ENCODE measurements around the gene CDK17. TPM values are rescaled to one million over a fixed set of nuclear protein-coding genes. Genes with fewer than 3 reads are reported as not detected.

The CDK17 gene
- total RNA-seq, 2 experiments from 2014 or later = 41.5 to 42.5 TPM

DNA sequence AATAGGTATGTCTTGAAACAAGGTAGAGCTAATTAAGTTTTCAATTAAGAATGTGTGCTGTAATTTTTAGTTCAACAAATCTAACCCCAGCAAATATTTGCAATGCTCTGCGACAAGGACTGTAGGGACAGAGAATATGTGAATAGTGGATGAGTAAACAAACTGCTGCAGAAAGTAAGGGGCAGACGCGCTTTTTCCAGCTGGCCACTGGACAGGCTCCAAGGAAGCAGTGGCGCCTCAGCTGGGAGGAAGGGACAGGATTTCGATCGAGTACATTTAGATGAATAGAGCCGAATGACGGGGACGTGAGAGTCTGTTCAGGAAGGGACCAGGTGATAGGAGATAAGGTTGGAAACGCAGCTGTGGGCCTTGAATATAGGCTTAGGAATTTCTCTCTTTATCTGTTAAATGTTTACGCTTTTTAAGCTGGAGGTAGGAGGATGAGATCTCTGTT, 136.8 kb downstream of the CDK17 start:
- ChIA-PET CTCF (interaction anchor here (0.6 to 1.0 kb wide), 2 partner anchors 253 to 720 kb away, joined by 3 to 4 read pairs; no protein-coding TSS in a partner anchor), POLR2A (interaction anchor here (1.0 to 1.5 kb wide), 3 partner anchors 9 to 138 kb away, joined by 3 to 7 read pairs (median 4); no protein-coding TSS in a partner anchor)
- Mint-ChIP-seq H3K36me3 (ENCODE audit: low read depth) (peaks cover 69% of the 10 kb centered on the region), H3K27ac (no peak overlapping the region), H3K27me3 (no peaks in the 10 kb centered on the region), H3K9me3 (no peaks in the 10 kb centered on the region), H3K4me3 (no peak overlapping the region), H3K4me1 (peaks cover 7% of the 10 kb centered on the region)
- no peak for DNase-seq

DNA sequence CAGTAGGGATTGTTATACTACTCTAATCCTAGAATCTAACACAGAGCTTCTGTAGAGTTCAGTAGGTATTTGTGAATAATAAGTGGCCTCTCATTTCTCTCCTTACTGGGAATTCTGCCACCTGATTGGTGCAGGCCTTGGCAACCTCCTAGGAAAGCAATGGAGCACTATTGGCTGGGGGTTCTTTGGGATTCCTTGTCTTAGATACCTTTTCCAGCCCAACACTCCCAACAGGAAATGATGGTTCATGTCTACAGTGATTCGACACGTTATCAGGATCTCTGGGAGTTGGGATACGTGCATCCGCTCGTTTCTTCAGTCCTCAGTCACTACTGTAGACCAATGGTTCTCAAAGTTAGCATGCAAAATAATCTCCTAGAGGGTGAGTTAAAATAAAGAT, 138.7 kb downstream of the CDK17 start:
- H3K27me3 Mint-ChIP-seq = no peaks in the 10 kb centered on the region
- H3K36me3 Mint-ChIP-seq (ENCODE audit: low read depth) = peaks cover 62% of the 10 kb centered on the region
- peaks cover 4% of the 10 kb centered on the region for H3K4me1 Mint-ChIP-seq
- H3K9me3 Mint-ChIP-seq = no peaks in the 10 kb centered on the region
- POLR2A ChIA-PET = no interaction called here
- CTCF ChIA-PET = interaction anchor here (1.3 to 1.8 kb wide), 2 partner anchors 10 to 255 kb away, joined by 3 to 6 read pairs; no protein-coding TSS in a partner anchor
- peak overlapping the region; percentile 17 for H3K27ac Mint-ChIP-seq
- H3K4me3 Mint-ChIP-seq = no peak overlapping the region
- no peak for DNase-seq

DNA sequence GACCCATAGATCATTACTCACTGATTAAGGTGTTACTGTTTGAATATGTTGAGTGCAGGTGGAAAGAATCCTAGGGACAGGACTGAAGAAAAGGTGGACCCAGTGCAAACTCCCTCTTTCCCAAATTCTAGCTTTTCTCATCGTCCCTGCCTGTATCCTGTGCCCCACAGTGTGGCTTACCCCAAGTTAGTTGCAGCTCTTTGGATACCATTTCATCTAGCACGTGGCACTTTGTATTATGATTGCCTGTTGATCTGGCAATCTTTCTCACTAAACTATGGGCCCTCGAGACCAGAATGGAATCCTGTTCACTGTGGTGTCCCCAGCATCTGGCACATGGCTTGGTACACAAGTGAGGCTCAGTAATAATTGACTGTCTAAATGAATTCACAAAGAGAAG, 139.6 kb downstream of the CDK17 start:
- H3K27ac Mint-ChIP-seq = no peak overlapping the region
- H3K4me1 Mint-ChIP-seq = peaks cover 2% of the 10 kb centered on the region
- no peak overlapping the region for H3K4me3 Mint-ChIP-seq
- ChIA-PET POLR2A (no interaction called here), CTCF (interaction anchor here (0.5 to 1.8 kb wide), 3 partner anchors 9 to 256 kb away, joined by 3 to 6 read pairs (median 4); no protein-coding TSS in a partner anchor)
- peaks cover 56% of the 10 kb centered on the region for H3K36me3 Mint-ChIP-seq (ENCODE audit: low read depth)
- no peaks in the 10 kb centered on the region for H3K9me3 Mint-ChIP-seq
- no peak for DNase-seq
- H3K27me3 Mint-ChIP-seq = no peaks in the 10 kb centered on the region

DNA sequence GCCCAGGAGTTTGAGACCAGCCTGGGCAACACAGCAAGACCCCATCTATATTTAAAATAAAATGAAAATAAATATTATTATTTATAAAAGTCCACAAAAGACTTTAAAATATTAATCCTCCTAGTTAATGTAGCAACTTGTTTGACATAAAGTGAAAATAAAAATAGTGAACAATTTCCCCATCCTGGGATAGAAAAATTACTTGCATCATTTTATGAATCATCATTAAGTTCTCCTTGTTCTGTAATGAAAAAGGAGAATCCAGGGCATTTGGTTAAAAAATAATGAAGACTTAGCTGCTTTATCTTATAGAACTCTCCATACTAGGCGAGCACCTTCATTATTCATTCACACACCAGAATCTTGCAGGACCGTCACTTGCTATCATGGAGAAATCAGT, 140.0 kb downstream of the CDK17 start:
- no peak overlapping the region for H3K4me3 Mint-ChIP-seq
- H3K36me3 Mint-ChIP-seq (ENCODE audit: low read depth) = peaks cover 55% of the 10 kb centered on the region
- ChIA-PET CTCF (interaction anchor here (0.5 to 1.8 kb wide), 3 partner anchors 9 to 257 kb away, joined by 3 to 6 read pairs (median 4); no protein-coding TSS in a partner anchor), POLR2A (no interaction called here)
- no peak for DNase-seq
- H3K9me3 Mint-ChIP-seq = no peaks in the 10 kb centered on the region
- H3K4me1 Mint-ChIP-seq = peaks cover 3% of the 10 kb centered on the region
- no peaks in the 10 kb centered on the region for H3K27me3 Mint-ChIP-seq
- H3K27ac Mint-ChIP-seq = no peak overlapping the region

DNA sequence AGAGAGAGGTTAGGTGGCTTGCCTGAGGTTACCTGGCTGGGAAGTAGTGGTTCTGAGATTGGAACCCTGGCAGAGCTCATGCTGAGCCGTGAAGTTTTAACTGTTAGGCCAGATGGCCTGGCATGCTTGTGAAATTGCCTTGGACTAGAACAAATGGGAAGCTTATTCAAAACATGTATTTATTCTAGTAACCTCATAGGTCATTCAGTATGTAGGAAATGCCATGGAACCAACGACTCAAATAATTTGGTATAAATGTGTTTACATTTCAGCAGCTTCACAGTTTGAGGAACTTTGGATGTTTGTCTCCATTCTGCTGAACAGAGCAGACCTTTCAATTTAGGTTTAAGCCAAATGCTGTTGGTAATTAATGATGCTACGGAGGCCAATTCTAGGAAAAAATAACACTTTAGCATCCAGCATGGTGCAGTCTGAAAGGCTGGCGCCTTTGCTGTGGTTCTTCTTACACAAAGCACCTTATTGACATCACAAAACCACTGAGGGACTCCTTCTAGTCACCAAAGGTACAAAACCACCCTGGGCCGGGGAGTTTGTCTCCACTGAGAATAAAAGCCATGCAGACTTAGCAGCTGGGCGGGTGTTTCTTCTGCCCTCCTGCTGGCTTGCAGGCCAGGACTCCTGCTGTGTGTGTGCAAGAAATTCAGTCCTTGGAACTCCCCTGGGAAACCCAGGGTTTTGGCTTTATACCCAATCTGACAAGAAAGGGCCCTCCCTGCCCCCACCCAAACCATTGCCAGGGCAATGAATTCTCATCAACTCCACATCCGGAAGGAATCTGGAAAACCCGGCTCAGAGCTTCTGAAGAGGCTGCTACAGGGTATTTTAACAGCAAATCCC, 141.9 kb downstream of the CDK17 start:
- Mint-ChIP-seq H3K9me3 (no peaks in the 10 kb centered on the region), H3K27me3 (no peaks in the 10 kb centered on the region), H3K27ac (no peak overlapping the region), H3K36me3 (ENCODE audit: low read depth) (peaks cover 43% of the 10 kb centered on the region), H3K4me1 (peaks cover 7% of the 10 kb centered on the region), H3K4me3 (no peak overlapping the region)
- ChIA-PET POLR2A (interaction anchor here (0.9 to 1.7 kb wide), 4 partner anchors 17 to 258 kb away, joined by 3 to 4 read pairs (median 3); no protein-coding TSS in a partner anchor), CTCF (interaction anchor here (0.9 to 1.4 kb wide), 3 partner anchors 143 to 259 kb away, joined by 3 to 5 read pairs (median 3); no protein-coding TSS in a partner anchor)
- peak; percentile 32 for DNase-seq

DNA sequence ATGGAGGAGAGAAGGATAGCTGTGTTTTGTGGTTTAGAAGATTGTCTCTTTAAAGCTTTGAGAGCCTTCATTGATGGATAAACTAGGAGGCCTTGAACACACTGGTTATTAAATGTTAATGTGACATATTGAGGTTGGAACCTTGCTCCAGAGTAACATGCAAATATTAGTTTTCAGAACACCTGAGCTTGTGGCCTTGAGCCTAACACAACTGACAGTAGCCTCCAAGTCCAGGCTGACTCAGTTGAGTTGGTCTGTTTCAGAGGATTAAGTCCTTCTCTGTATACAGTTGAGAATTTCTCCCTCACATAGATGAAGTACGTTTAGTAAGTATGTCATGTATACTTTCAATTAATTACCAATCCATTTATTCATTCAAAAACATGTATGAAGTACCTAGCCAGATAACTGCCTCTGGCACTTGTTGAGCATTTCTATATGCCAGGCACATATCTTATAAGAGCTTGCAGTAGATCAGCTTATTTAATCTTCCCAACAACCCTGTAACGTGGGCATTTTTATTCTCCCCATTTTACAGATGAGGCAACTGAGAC, 142.6 kb downstream of the CDK17 start:
- ChIA-PET CTCF (interaction anchor here (0.9 to 1.3 kb wide), 2 partner anchors 259 kb away, joined by 3 to 5 read pairs; no protein-coding TSS in a partner anchor), POLR2A (interaction anchor here (0.9 to 1.7 kb wide), 4 partner anchors 16 to 259 kb away, joined by 3 to 4 read pairs (median 3); no protein-coding TSS in a partner anchor)
- H3K27ac Mint-ChIP-seq = no peak overlapping the region
- H3K4me3 Mint-ChIP-seq = no peak overlapping the region
- DNase-seq = no peak
- H3K36me3 Mint-ChIP-seq (ENCODE audit: low read depth) = peaks cover 41% of the 10 kb centered on the region
- peaks cover 7% of the 10 kb centered on the region for H3K4me1 Mint-ChIP-seq
- no peaks in the 10 kb centered on the region for H3K9me3 Mint-ChIP-seq
- no peaks in the 10 kb centered on the region for H3K27me3 Mint-ChIP-seq

DNA sequence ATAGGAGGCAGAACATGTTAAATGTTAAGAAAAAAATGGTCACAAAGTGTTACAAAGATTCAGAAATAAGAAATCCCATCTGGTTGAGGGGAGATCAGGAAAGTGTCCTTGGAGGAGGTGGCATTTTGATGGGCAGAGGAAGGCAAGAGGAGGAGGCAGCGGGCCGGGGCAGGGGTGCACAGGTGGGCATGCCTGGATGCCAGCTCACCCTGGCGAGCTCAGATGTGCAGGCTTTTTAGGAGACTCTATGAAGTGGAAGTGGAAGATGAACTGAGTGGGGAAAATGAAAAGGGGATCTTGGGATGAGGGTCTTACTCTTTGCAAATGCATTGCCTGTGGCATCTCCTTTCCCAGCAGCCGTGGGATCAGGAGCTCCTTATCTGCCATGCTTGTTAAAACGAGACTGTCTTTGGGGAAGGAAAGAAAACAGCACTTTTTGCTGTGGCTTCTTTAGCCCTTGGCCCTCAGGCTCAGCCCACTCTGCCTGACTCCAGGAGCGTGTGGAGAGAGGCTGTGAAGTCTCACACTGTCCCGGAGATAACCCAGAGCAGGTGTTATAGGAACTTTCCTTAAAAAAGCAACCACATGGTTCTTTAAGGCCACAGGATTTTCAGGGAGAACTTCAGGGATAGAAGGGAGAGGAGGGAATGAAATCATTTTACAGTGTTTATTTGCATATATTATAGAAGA, 143.4 kb downstream of the CDK17 start:
- Mint-ChIP-seq H3K9me3 (no peaks in the 10 kb centered on the region), H3K27ac (no peak overlapping the region), H3K4me3 (no peak overlapping the region), H3K36me3 (ENCODE audit: low read depth) (peaks cover 42% of the 10 kb centered on the region), H3K4me1 (peaks cover 9% of the 10 kb centered on the region), H3K27me3 (no peaks in the 10 kb centered on the region)
- DNase-seq = no peak
- CTCF ChIA-PET = no interaction called here
- POLR2A ChIA-PET = interaction anchor here (0.8 to 1.7 kb wide), 4 partner anchors 10 to 144 kb away, joined by 3 to 8 read pairs (median 3); no protein-coding TSS in a partner anchor

DNA sequence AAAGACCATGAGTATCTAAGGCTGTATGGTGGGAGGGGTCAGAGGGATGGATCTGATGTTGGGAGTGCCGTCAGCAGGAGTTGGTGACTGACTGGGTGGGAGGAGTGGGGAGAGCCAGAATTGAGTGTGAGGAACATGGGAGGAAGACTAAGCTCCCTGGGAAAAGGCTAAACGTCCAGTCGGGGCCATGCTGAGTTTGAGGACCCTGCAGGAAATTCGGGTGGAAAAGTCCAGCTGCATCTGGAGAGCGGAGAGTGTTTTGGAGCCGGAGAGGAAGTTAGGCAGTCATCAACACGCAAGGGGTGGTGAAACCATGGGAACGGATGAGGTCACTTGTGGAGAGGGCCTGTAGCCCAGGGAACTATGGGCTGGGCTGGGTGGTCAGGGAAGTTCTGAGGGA, 145.2 kb downstream of the CDK17 start:
- peaks cover 46% of the 10 kb centered on the region for H3K36me3 Mint-ChIP-seq (ENCODE audit: low read depth)
- CTCF ChIA-PET = interaction anchor here (0.6 to 1.6 kb wide), 3 partner anchors 144 to 583 kb away, joined by 3 to 4 read pairs (median 3); partner anchors contain the start of gene CDK17
- no peaks in the 10 kb centered on the region for H3K27me3 Mint-ChIP-seq
- DNase-seq = no peak
- H3K9me3 Mint-ChIP-seq = no peaks in the 10 kb centered on the region
- H3K27ac Mint-ChIP-seq = peak overlapping the region; percentile 9
- H3K4me1 Mint-ChIP-seq = peaks cover 23% of the 10 kb centered on the region
- H3K4me3 Mint-ChIP-seq = no peak overlapping the region
- POLR2A ChIA-PET = interaction anchor here (1.1 to 1.4 kb wide), 3 partner anchors 9 to 13 kb away, joined by 4 to 8 read pairs (median 7); no protein-coding TSS in a partner anchor

DNA sequence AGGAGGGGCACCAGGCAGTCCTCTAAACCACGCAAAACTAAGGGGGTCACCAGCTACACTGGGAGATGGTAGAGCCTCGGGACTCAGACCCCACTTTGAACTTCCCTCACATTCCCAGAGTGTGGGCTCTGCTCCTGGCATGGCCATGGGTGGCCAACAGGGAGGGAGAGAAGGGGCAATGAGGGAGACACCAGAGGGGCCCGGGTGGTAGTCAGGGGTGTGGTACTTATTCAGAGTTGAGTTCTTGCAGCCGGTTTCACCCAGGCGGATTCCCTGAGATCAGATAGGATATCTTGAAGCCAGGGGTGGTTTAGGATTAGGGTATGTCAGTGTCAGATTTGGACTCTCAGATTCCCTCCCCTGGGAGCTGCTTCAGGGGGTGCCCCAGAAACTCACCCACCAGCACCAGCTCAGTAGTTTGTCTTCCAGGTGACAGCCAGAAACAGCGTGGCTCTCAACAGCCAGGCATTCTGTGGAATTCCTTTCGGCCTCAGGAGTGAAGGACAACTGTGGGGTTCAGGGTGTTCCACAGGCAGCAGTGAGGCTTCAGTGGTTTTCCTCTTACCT, 150.0 kb downstream of the CDK17 start:
- Mint-ChIP-seq H3K27me3 (no peaks in the 10 kb centered on the region), H3K4me3 (no peak overlapping the region), H3K9me3 (no peaks in the 10 kb centered on the region), H3K36me3 (ENCODE audit: low read depth) (peaks cover 73% of the 10 kb centered on the region), H3K4me1 (peaks cover 46% of the 10 kb centered on the region), H3K27ac (no peak overlapping the region)
- POLR2A ChIA-PET = no interaction called here
- DNase-seq = no peak
- CTCF ChIA-PET = no interaction called here

DNA sequence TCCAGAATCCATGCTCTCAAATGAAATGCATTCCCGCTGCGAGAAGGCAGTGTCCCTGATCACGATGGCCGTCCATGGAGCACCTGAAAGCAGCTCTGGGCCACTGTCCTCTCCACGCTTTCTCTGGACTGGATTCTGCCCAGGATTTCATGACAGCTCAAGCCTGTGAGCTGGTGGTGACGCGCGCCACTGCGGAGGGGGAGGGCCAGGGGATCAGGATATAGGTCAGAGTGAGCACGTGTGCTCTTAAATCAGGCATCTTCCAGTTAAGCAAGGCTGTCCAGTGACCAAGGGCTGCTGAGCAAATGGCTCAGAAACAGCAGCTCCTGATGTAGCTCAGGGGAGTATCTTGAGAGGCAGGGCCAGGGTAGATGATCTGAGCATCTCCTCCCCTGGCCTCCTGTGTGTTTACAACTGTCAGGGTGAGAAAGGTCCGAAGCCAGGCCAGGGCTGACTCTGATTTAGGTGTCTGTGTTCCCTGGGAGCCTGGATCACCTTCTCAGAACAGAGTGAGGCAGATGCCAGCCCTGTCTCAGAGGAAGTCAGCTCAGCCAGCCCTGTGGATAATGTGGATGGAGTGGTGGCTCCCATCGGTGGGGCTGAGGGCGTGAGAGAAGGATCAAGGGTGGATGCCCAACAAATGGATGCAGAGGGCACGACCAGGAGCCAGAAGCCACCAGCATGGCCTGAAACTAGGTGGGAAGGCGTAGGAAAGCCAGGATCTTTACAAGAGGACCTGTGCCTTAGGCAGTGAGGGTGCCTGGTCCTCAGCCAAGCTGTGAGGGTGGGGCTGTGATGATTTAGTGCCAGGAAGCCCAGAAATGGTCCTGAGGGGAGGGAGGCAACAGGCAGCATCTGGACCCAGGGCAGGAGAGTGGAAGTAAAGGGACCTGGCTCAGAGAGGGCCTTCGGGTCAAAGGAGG, 150.8 kb downstream of the CDK17 start:
- DNase-seq = no peak
- peak overlapping the region; percentile 19 for H3K27ac Mint-ChIP-seq
- H3K4me1 Mint-ChIP-seq = peaks cover 47% of the 10 kb centered on the region
- peaks cover 78% of the 10 kb centered on the region for H3K36me3 Mint-ChIP-seq (ENCODE audit: low read depth)
- H3K4me3 Mint-ChIP-seq = no peak overlapping the region
- ChIA-PET POLR2A (no interaction called here), CTCF (interaction anchor here (1.3 to 1.6 kb wide), 2 partner anchors 34 to 267 kb away, joined by 3 to 4 read pairs; no protein-coding TSS in a partner anchor)
- no peaks in the 10 kb centered on the region for H3K27me3 Mint-ChIP-seq
- H3K9me3 Mint-ChIP-seq = no peaks in the 10 kb centered on the region

DNA sequence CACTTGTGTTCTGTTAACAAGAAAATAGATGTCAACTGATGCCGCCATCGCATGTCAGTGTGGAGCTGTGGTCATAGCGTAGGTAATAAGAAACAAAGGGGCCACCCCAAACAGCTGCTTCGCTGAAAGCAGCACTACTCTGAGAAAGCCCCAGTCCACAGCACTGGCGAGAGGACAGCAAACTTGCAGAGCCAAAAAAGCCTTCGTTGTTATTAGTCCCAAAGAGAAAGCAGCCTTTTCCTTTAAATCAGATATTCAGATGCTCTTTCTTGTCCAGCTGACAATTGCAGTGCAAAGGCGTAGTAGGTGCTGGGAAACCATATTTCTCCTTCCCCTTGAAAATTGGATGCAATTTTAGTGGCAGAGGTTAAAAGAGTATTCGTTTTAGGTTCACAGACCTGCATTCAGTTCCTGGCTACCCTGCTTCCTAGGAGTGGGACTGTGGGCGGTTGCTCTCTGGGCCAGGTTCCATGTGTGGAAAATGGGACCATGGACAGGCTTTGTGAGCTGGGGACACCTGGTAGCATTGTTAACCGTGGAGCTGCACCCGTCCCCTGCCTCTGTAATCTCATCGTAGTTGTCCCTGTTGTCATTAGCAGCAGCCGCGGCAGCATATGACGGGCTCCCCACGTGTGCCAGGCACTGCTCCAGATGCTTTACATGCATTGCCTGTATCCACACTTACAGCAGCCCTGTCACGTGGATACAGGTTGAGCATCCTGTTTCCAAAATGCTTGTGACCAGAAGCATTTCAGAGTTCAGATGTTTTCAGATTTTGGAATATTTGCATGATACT, 151.9 kb downstream of the CDK17 start:
- Mint-ChIP-seq H3K27ac (no peak overlapping the region), H3K36me3 (ENCODE audit: low read depth) (peaks cover 77% of the 10 kb centered on the region), H3K4me1 (peaks cover 51% of the 10 kb centered on the region), H3K9me3 (no peaks in the 10 kb centered on the region), H3K27me3 (no peaks in the 10 kb centered on the region), H3K4me3 (no peak overlapping the region)
- DNase-seq = no peak
- POLR2A ChIA-PET = no interaction called here
- CTCF ChIA-PET = interaction anchor here (1.3 to 1.6 kb wide), 2 partner anchors 32 to 268 kb away, joined by 3 to 4 read pairs; no protein-coding TSS in a partner anchor

All from activated CD4-positive, alpha-beta memory T cell treated with anti-CD3 and anti-CD28 coated beads, Interleukin-2, amount 10 ng/mL, durations not matched to agents 7 days and 5 days (primary cell).